Measurements from ENCODE around the gene GTF2IRD1.
"Not testable (repeated sequence)": the region's sequence is repeated elsewhere in the genome, so short reads cannot be mapped to it uniquely, and the experiment has no call there.

The GTF2IRD1 gene

GRCh38 chr7:74499835-74500388 lies 46.2 kb downstream of the GTF2IRD1 start:
- DNase-seq (ENCODE audit: insufficient read length, low spot score) (no peak), FAIRE-seq (peak; percentile 71)
- TF ChIP-seq SPI1 (IDR thresholded peaks at IDR 0.05; ENCODE audit: low read depth, low read length) (no peak), POU2F2 (IDR thresholded peaks at IDR 0.05; ENCODE audit: low read depth, low read length) (no peak), TAF1 (IDR thresholded peaks at IDR 0.05; ENCODE audit: low read depth, low read length) (no peak), POLR2AphosphoS5 (IDR thresholded peaks at IDR 0.05; ENCODE audit: low read depth, low read length) (no peak), POLR2A (IDR thresholded peaks at IDR 0.05; ENCODE audit: low read depth, low read length) (no peak), PAX5 (IDR thresholded peaks at IDR 0.05; ENCODE audit: insufficient read depth, low read length, severe bottlenecking) (no peak)

DNA sequence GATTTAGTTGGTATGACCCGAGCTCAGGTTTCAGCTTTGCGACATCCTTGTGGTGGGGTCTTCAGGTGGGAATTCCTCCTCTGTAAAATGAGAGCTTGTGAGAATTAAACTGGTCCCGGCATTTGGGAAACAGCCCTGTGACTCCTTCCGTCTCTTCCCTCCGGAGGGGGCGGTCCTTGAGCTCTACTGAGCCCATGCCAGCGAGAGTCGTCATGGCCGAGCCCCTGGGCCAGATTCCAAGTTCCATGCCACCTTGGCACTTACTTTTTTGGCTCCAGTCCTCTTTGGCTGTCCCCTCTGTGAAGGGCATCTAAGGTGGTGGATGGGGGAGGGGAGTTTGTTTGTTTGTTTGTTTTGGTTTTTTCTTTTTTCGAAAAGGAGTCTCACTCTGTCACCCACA lies 47.6 kb downstream of the GTF2IRD1 start:
- TF ChIP-seq TAF1 (IDR thresholded peaks at IDR 0.05; ENCODE audit: low read depth, low read length): no peak
- no peak for TF ChIP-seq POLR2A (IDR thresholded peaks at IDR 0.05; ENCODE audit: low read depth, low read length)
- no peak for TF ChIP-seq POLR2AphosphoS5 (IDR thresholded peaks at IDR 0.05; ENCODE audit: low read depth, low read length)
- no peak for TF ChIP-seq PAX5 (IDR thresholded peaks at IDR 0.05; ENCODE audit: insufficient read depth, low read length, severe bottlenecking)
- no peak for TF ChIP-seq SPI1 (IDR thresholded peaks at IDR 0.05; ENCODE audit: low read depth, low read length)
- no peak for TF ChIP-seq POU2F2 (IDR thresholded peaks at IDR 0.05; ENCODE audit: low read depth, low read length)
- FAIRE-seq (no peak), DNase-seq (ENCODE audit: insufficient read length, low spot score) (no peak)

GRCh38 chr7:74502216-74502891 lies 48.6 kb downstream of the GTF2IRD1 start:
- FAIRE-seq: no peak
- DNase-seq (ENCODE audit: insufficient read length, low spot score): no peak
- TF ChIP-seq POU2F2 (IDR thresholded peaks at IDR 0.05; ENCODE audit: low read depth, low read length) (no peak), POLR2A (IDR thresholded peaks at IDR 0.05; ENCODE audit: low read depth, low read length) (no peak), POLR2AphosphoS5 (IDR thresholded peaks at IDR 0.05; ENCODE audit: low read depth, low read length) (no peak), TAF1 (IDR thresholded peaks at IDR 0.05; ENCODE audit: low read depth, low read length) (no peak), SPI1 (IDR thresholded peaks at IDR 0.05; ENCODE audit: low read depth, low read length) (no peak), PAX5 (IDR thresholded peaks at IDR 0.05; ENCODE audit: insufficient read depth, low read length, severe bottlenecking) (no peak)

GRCh38 chr7:74503061-74503460 lies 49.4 kb downstream of the GTF2IRD1 start:
- FAIRE-seq: no peak
- no peak for DNase-seq (ENCODE audit: insufficient read length, low spot score)
- TF ChIP-seq SPI1 (IDR thresholded peaks at IDR 0.05; ENCODE audit: low read depth, low read length) (no peak), TAF1 (IDR thresholded peaks at IDR 0.05; ENCODE audit: low read depth, low read length) (no peak), POLR2AphosphoS5 (IDR thresholded peaks at IDR 0.05; ENCODE audit: low read depth, low read length) (no peak), PAX5 (IDR thresholded peaks at IDR 0.05; ENCODE audit: insufficient read depth, low read length, severe bottlenecking) (no peak), POLR2A (IDR thresholded peaks at IDR 0.05; ENCODE audit: low read depth, low read length) (no peak), POU2F2 (IDR thresholded peaks at IDR 0.05; ENCODE audit: low read depth, low read length) (no peak)

DNA sequence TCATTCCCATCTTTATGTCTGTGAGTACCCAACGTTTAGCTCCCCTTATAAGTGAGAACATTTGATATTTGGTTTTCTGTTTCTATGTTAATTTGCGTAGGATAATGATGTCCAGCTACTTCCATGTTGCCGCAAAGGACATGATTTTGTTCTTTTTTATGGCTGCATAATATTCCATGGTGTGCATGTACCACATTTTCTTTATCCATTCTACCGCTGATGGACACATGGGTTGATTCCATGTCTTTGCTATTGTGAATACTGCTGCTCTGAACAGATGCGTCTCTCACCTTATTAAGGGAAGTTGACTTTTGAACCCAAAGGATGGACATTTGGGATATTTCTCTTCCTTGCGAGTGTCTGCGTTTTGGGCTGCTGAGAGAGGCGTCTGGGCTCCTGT lies 50.2 kb downstream of the GTF2IRD1 start:
- no peak for FAIRE-seq
- no peak for DNase-seq (ENCODE audit: insufficient read length, low spot score)
- TF ChIP-seq POLR2A (IDR thresholded peaks at IDR 0.05; ENCODE audit: low read depth, low read length) (no peak), PAX5 (IDR thresholded peaks at IDR 0.05; ENCODE audit: insufficient read depth, low read length, severe bottlenecking) (no peak), POLR2AphosphoS5 (IDR thresholded peaks at IDR 0.05; ENCODE audit: low read depth, low read length) (no peak), POU2F2 (IDR thresholded peaks at IDR 0.05; ENCODE audit: low read depth, low read length) (no peak), SPI1 (IDR thresholded peaks at IDR 0.05; ENCODE audit: low read depth, low read length) (no peak), TAF1 (IDR thresholded peaks at IDR 0.05; ENCODE audit: low read depth, low read length) (no peak)

GRCh38 chr7:74505471-74506324 lies 52.0 kb downstream of the GTF2IRD1 start:
- FAIRE-seq (no peak), DNase-seq (ENCODE audit: insufficient read length, low spot score) (no peak)
- TF ChIP-seq POLR2AphosphoS5 (IDR thresholded peaks at IDR 0.05; ENCODE audit: low read depth, low read length): no peak
- TF ChIP-seq POLR2A (IDR thresholded peaks at IDR 0.05; ENCODE audit: low read depth, low read length): no peak
- TF ChIP-seq PAX5 (IDR thresholded peaks at IDR 0.05; ENCODE audit: insufficient read depth, low read length, severe bottlenecking): no peak
- no peak for TF ChIP-seq SPI1 (IDR thresholded peaks at IDR 0.05; ENCODE audit: low read depth, low read length)
- TF ChIP-seq TAF1 (IDR thresholded peaks at IDR 0.05; ENCODE audit: low read depth, low read length): no peak
- TF ChIP-seq POU2F2 (IDR thresholded peaks at IDR 0.05; ENCODE audit: low read depth, low read length): no peak

GRCh38 chr7:74506325-74506724 lies 52.6 kb downstream of the GTF2IRD1 start:
- TF ChIP-seq SPI1 (IDR thresholded peaks at IDR 0.05; ENCODE audit: low read depth, low read length): no peak
- TF ChIP-seq TAF1 (IDR thresholded peaks at IDR 0.05; ENCODE audit: low read depth, low read length): no peak
- TF ChIP-seq POU2F2 (IDR thresholded peaks at IDR 0.05; ENCODE audit: low read depth, low read length): no peak
- TF ChIP-seq PAX5 (IDR thresholded peaks at IDR 0.05; ENCODE audit: insufficient read depth, low read length, severe bottlenecking): no peak
- no peak for TF ChIP-seq POLR2A (IDR thresholded peaks at IDR 0.05; ENCODE audit: low read depth, low read length)
- TF ChIP-seq POLR2AphosphoS5 (IDR thresholded peaks at IDR 0.05; ENCODE audit: low read depth, low read length): no peak
- no peak for DNase-seq (ENCODE audit: insufficient read length, low spot score)
- no peak for FAIRE-seq

DNA sequence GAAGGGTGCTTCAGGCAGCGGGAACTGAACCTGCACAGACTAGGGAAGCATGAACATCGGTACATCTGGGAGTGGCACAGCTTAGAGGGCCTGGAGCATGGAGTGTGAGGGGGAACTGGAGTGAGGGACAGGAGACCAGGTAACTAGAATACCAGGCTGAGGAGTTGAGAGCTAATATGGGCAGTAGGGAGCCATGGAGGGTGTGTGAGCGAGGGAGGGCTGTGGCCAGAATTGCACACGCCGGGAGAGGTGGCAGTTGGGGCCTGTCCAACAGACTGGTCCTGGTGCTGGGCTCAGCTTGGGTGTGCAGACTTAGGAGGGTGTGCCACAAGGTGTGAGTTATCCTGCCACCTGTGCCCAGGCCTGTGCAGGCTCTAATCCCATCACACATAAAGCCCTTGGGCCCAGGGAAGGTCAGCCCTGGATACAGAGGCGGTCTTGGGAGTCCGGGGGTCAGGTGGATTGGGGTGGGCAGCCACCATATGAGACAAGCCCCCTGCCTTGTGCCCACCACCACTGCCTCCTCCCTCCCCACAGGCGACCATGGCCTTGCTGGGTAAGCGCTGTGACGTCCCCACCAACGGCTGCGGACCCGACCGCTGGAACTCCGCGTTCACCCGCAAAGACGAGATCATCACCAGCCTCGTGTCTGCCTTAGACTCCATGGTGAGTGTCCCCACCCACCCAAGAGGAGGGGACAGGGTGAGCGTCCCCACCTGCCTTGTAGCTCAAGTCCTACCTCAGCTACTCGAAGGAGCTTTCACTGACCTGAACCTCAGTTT lies 54.0 kb downstream of the GTF2IRD1 start:
- TF ChIP-seq POLR2AphosphoS5 (IDR thresholded peaks at IDR 0.05; ENCODE audit: low read depth, low read length) (no peak), POU2F2 (IDR thresholded peaks at IDR 0.05; ENCODE audit: low read depth, low read length) (no peak)
- no peak for DNase-seq (ENCODE audit: insufficient read length, low spot score)
- no peak for FAIRE-seq

GRCh38 chr7:74509453-74509852 lies 55.7 kb downstream of the GTF2IRD1 start:
- FAIRE-seq; DNase-seq (ENCODE audit: insufficient read length, low spot score): not testable (repeated sequence)

Data from GM12891 (cell line).